Inflammatory macrophage treated with lipopolysaccharide for 4 hours (primary cell): ENCODE data around the gene ABCB8.
"Not testable (repeated sequence)": the region's sequence is repeated elsewhere in the genome, so short reads cannot be mapped to it uniquely, and the experiment has no call there.

Source experiments
- DNase-seq: peaks from one replicate; pipeline ENCODE4 v3.0.0-alpha.2; 2020

ABCB8 gene

DNA sequence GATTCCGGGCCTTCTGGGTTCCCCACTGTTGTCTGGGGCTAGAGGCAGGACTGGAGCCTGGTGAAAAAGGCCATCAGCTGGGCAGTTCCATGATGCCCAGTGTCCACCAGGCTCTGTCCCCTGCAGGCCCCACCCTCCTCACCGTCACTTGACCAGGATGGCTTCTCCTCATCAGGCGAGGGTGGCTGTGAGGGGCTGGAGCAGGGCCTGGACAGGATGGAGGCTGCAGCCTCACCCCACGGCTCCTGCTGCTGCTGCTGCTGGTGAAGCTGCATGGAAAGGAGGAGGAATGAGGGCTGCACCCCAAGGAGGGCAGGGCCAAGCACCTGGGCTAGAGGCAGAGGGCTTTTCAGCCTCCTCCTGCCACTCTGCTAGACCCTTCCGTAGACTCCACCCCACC is 12.3 kb upstream of the ABCB8 start:
- DNase-seq: no peak

DNA sequence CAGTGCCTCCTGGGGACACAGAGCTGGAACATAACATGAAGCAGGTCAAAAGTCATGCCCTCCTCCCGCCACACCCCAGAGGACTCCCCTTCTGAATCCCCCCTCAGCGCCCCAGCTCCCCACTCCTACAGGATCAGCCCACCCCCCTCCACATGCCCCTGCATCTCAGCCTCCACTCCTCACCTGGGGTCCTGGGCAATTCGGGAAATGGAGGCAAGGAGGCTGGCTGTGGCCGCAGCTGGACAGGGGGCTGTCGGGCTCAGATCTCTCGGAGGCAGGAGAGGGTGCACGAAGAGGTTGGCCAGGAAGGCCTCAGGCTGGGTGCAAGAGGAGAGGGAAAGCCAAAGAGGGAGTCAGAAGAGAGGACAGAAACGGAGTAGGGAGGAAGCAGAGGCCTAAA is 11.7 kb upstream of the ABCB8 start:
- DNase-seq: no peak

DNA sequence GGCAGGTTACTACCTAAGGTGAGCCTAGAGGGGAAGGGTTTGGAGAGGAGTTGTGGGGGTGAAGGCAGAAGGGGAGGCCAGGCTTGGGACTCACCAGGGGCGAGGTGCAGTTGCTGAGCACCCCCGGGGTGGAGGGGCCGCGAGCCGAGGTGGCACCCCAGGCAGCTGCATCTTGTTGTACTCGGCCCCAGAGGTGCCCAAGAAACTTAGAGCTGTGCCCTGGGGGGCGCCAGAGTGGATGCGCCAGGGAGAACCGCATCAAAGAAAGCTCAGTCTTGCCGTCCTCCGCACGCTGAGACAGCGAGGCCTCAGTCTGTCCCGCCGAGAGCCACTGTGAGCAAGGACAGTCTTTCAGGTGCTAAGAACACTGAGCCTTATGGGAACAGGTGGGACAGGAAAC is 11.3 kb upstream of the ABCB8 start:
- DNase-seq: no peak

DNA sequence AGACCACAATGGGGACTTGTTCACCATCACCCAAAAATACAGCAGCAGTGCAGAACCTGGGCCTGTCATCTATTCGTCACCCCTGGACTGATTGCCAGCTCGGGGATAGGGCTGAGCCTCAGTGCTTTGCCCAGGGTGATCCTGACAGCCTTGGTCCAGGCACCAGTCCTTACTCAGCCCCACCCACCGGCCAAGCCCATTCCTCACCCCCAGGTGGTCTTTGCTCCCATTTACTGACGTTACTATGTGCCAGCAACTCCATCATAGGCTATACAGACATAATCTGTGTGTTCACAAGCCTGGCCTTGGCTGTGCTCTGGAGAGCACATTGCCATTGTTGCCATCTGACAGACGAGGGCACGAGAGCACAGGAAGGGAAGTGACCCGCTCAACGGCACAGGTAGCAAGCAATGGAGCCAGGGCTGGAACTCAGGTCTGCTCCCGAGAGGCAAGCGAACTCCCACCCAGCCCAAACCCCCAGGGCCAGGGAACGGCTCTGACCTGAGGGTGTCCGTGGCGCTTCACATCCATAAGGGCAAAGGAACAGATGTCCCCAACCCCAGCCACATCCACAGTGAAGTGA is 10.8 kb upstream of the ABCB8 start:
- DNase-seq: no peak

DNA sequence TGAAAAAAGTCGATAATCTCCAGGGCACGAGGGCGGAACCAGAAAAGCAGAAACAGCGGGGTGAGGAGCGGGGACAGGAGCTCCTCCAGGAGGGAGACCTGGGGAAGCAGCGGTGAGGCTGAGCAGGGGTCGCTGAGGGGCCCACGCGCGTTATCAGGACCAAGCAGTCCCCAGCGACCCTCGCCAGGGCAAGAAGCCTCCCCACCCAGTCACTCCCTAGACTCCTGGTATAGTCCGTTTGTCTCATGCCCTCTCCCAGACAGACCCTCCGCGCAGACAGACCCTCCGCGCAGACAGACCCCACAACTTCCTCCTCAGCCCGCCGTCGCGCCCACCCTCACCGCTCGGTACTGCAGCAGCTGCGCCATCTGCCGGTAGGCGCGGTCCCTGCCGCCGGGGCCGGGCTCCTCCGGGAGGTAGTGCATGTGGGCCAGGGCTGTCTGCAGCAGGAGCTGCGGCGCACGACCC is 10.3 kb upstream of the ABCB8 start:
- peak; percentile 43 for DNase-seq

DNA sequence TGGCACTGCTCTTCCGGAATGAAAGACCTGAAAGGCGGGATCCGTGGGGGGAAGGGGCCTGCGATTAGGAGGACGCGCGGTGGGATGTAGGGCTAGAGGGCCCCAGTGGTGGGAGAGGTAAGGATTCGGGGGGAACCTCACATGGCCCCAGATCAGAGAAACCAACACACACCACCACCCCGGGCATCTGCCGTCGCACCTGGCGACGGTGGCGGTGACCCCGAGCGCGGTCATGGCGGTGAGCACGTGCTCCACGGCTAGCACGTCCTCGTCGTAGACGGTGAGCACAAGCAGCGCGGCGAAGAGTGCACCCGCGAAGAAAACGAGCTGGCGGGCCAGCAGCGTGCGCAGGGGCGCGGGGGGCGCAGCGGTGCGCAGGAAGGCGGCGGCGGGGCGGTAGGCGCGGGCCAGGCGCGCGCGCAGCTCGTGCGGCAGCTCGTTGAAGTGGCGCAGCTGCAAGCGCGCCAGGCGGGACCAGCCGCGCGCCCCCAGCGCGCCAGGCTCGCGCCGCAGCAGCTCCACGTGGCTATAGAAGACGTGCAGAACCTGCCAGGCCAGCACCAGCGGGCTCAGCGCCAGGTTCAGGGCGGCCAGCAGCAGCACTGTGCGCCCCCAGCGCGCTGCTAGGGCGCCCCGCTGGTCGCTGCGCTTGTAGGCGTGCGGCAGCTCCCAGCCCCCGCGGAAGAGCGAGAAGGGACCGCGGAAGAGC is 9.7 kb upstream of the ABCB8 start:
- no peak for DNase-seq

DNA sequence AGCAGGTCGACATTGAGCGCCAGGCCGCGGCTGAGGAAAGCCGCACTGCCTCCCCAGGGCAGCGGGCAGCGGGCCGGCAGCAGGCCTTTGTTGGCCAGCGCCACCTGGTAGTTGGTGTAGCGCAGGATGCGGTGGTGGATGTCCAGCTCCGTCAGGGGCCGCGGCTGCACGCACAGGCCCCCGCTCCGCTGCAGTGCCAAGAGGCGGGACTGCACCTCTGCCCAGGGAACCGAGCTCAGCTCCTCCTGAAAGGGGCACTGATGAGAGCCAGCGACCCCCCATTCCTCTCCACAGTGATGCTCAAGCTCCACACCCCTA is 9.2 kb upstream of the ABCB8 start:
- no peak for DNase-seq

DNA sequence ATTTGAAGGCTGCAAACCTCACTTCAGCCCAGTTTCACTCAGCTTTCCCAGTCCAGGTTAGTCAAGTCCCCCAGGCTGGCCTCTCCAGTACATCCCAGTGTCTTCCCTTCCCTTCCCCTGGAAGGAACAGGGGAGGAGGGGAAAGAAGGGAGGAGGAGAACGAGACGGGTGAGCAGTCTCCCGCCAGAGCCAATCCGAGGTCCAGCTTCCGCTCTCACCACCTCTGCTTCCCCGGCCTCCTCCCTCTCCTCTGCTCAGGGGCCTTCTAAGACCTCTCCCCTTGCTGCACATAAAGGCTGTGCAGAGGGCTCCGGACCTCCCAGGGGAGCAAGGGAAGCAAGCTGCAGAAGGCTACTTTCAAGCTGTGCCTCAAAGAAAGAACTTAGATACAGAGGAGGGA is 8.0 kb upstream of the ABCB8 start:
- DNase-seq: no peak

DNA sequence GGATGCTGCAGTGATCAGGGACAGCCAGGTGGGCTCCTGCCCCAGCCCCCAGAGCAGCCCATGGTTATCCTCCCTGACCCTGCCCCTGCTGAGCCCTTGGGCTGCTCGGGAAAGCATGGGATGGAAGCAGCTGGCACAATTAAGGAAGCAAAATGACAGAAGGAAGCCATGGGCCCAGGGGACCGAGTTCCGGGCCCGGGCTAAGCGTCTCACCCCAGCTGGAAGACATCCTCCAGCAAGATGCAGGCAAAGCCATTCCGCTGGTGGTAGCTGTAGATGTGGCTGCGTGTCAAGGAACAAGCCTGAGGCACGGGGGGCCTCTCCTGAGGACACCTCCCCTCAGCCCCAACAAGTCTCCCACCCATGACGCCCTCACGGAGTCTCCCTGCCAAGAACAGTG is 5.0 kb upstream of the ABCB8 start:
- DNase-seq: no peak

DNA sequence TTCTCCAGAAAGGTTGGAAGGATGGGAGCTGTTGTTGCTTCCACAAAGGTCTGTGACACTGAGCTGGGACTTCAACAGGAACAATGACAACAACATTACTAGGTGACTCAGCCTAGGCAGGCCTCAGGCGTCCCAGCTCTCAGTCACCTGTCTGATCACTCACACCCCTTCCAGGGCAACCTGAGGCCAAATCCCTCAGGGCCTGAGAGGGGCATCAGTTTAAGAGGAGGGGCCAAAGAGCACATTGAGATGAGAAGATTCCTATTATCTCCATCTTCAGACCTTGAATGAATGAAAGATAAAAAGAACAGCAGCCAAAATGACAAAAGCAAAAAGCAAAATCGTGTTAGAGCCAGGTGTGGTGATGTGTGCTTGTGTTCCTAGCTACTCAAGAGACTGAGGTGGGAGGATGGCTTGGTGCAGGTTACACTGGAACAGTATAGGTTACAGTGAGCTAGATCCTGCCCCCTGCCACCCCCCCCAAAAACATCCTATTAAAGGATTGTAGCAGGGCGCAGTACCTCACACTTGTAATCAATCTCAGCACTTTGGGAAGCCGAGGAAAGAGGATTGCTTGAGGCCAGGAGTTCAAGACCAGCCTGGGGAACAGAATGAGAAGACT is 3.7 kb upstream of the ABCB8 start, which contains the start of gene ATG9B:
Gene ATG9B (minus strand): TSS at position 60 of the 622 bp plus-strand sequence. CDS start 71 bp downstream, outside the sequence.
- no peak for DNase-seq

DNA sequence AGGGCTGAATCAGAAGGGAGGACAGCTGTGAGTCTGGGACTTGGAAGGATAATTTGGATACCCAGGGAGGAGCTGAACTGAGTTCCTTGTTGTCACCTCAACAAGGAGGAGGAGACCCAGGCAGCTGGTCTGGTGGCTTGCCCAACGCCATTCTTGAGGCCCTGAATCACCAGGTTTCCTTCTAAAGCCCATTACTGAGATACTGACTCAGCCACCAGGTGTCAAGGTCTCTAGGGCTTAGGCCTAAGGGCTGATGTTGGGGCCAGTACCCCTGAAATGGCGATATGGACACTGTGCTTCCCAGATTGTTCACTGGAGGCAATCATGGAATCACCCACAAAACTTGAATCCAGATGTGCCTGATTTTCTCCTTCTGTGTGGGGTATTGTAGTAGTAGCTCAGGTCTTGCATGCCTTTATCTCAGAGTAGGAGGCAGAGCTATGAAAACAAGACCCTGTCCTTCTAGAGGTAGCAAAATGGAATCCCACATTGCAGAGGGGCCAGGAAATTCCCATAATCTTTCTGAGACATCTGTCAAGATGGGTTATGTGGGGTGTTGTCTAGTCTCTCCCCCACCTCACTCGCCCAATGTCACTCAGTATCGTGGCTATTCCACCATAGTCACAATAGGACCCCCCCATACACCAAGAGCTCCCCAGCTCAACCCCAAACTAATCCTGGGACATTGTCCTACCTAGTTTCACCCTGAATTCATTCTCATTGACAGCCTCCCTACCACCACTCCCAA is 2.2 kb upstream of the ABCB8 start:
- DNase-seq: no peak

DNA sequence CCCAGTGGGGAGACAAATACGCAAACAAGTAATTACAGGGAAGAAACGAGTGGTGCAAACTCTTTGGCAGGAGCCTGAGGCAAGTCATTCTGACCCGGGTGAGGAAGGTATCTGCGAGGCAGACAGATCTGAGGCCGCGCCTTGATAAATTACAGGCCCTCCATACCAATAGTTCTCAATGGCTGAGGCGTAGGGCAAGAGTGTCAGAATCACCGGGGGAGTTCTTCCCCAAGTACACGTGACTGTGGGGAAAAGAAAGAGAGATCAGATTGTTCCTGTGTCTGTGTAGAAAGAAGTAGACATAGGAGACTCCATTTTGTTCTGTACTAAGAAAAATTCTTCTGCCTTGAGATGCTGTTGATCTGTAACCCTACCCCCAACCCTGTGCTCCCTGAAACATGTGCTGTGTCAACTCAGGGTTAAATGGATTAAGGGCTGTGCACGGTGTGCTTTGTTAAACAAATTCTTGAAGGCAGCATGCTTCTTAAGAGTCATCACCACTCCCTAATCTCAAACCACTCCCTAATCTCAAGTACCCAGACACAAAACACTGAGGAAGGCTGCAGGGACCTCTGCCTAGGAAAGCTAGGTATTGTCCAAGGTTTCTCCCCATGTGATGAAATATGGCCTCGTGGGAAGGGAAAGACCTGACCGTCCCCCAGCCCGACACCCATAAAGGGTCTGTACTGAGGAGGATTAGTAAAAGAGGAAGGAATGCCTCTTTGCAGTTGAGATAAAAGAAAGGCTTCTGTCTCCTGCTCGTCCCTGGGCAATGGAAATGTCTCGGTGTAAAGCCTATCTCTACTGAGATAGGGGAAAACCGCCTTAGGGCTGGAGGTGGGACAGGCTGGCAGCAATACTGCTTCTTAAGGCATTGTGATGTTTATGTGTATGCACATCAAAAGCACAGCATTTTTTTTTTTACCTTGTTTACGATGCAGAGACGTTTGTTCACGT is 1.2 kb upstream of the ABCB8 start:
- not testable (repeated sequence) for DNase-seq

DNA sequence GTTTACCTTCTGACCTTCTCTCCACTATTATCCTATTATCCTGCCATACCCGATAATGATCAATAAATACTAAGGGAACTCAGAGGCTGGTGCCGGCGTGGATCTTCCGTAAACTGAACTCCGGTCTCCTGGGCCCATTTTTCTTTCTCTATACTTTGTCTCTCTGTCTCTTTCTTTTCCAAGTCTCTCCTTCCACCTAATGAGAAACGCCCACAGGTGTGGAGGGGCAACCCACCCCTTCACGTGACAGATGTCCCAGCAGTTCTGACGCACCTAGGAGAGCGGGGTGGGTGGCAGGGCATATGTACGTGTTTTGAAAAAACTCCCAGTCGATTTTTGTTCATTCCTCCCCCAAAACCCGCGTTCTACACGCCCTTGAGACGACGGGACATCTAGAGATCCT is 521 bp upstream of the ABCB8 start:
- DNase-seq: not testable (repeated sequence)

DNA sequence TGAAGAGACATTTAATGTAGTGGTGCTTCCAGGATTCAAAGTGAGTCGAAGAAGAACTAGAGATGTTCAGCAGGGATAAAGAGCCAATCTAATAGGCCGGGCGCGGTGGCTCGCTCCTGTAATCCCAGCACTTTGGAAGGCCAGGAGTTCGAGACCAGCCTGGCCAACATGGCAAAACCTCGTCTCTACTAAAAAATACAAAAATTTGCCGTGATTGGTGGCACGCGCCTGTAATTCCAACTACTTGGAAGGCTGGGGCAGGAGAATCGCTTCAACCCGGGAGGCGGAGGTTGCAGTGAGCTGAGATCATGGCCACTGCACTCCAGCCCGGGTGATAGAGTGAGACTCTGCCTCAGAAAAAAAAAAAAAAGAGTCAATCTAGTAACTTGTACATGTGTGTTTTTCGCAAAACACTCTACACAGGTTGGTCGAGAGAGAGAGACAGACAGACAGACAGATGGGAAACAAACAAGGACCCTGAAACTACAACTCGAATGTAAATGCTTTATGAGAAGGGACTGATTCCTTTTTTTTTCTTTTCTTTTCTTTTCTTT is 775 bp downstream of the ABCB8 start:
- DNase-seq: no peak

DNA sequence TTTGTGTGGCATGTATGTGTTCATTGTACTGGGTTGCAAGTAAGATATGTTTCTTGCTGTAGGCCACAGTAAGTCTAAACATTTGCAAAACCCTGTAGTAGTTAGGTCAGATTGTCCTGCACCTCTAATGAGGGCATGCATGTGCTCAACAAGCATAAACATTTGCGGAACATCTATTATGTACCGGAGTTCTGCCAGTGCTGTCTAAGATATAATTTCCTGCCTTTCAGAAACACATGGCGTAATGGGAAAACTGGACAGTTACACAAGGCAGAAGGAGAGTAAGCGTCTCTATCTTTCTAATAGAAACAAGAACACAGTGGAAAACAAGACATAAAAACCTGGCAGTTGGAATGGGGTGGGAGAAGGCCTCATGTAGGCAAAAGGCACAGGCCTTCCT is 2.8 kb downstream of the ABCB8 start:
- DNase-seq: no peak

DNA sequence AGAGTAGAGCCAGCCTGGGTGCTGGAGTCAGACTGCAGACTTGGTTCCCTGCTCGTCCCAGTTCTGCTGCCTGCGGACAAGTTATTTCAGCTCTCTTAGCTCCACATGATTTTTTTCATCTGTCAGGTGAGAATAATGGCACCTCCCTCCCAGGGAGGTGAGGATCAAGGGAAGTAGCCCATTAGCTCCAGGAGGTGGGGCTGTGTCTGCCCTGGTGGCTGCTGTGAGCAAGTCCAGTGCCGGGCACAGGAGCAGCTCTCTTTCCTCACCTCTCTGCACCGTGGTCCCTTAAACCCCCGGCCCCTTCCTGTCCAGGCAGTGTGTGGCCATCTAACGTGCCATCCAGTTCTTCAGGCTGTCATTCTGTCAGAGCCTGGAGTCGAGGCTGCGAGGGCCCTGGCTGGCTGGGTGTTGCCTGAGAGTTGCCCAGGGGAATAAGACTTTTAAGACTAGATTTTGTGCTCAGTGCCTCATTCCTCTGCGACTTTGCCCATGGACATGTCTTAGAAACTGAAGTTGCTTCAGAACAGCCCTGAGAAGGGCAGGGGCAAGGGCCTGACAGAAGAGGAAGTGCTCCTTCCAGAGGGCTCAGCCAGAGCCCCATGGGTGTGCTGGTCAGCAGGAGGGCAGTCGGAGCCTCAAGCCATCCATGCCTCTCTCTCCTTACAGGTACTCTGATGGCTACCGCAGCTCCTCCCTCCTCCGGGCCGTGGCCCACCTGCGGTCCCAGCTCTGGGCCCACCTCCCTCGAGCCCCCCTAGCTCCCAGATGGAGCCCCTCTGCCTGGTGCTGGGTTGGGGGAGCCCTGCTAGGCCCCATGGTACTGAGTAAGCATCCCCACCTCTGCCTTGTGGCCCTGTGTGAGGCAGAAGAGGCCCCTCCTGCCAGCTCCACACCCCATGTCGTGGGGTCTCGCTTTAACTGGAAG is 5.0 kb downstream of the ABCB8 start:
- DNase-seq: peak; percentile 74

DNA sequence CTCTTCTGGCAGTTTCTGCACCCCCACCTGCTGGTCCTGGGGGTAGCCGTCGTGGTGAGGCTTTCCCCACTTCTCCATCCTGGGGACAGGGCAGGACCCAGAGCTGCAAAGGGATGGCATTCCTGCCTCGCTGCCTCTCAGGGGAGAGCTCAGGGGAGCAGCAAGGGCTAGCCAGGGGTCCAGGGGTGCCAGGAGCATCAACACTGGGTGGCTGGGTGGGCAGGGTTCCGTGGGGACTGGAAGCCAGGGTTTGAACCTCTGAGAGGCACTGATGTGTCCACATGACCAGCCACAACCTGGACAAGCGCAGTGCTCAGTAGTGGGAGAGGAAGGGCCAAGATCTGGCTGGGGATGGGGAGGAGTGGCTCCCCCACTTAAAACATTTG is 5.6 kb downstream of the ABCB8 start:
- no peak for DNase-seq

DNA sequence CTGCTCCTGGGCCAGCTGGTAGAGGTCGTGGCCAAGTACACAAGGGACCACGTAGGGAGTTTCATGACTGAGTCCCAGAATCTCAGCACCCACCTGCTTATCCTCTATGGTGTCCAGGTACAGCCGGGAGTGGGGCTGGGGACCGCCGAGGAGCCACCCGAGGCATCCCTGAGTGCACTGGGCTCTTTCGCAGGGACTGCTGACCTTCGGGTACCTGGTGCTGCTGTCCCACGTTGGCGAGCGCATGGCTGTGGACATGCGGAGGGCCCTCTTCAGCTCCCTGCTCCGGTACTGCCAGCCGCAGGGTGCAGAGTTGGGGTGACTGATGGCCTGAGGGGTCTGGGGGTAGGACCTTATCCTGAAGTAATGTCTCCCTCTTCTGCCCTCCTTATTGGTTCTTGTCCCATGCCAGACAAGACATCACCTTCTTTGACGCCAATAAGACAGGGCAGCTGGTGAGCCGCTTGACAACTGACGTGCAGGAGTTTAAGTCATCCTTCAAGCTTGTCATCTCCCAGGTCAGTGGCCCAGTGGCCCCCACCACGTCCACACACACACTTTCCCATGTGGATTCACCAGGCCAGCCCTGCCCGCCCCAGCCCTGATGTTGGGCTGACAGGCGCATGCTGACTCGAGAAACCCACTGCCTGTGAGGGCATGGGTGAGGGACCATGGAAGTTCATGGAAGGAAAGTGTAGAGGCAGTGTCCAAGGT is 6.2 kb downstream of the ABCB8 start:
- DNase-seq: no peak

DNA sequence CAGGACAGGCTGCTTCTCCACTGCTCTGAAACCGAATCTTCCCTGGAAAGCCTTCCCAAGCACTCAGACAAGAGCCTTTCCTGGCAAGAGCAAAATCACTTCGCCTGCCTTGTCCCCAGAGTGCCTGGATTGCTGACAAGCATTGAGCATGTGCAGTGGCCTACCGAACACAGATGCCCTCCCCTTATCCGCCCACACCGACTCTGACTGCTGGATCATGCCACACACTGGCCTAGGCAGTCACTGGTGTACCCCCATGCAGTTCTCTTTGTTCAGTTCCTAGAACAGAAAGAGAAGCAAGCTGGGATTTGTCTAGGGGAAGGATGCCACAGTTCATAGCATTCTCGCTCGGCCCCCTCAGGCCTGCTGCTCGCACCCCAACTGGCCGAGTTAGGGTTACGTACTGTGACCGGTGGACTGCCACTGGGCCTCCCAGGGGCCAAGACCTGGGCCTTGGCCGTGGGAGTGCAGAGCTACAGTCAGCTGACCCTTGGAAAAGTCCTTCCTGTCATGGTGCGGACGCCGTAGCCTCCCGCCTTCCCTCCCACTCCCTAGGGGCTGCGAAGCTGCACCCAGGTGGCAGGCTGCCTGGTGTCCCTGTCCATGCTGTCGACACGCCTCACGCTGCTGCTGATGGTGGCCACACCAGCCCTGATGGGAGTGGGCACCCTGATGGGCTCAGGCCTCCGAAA is 6.9 kb downstream of the ABCB8 start:
- peak; percentile 84 for DNase-seq

DNA sequence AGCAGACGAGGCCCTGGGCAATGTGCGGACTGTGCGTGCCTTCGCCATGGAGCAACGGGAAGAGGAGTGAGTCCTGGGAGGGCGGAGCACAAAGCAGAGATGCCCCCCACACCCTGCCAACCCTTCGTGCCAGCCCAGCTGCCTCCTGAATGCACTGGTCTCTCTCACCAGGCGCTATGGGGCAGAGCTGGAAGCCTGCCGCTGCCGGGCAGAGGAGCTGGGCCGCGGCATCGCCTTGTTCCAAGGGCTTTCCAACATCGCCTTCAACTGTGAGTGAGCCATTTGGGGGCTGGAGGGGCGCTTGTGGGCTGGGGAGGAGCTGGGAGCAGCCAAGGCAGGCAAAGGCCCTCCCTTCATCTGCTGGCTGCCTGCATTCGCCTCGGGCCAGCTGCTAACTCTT is 7.7 kb downstream of the ABCB8 start:
- no peak for DNase-seq
